ENCODE measurements around the gene HOXA11. TPM values are rescaled to one million over a fixed set of nuclear protein-coding genes. Genes with fewer than 3 reads are reported as not detected.

Gene HOXA11
- total RNA-seq, 3 donors from 2014 or later (not counting 1 experiment from before 2014, with no cell fraction given): not detected

DNA sequence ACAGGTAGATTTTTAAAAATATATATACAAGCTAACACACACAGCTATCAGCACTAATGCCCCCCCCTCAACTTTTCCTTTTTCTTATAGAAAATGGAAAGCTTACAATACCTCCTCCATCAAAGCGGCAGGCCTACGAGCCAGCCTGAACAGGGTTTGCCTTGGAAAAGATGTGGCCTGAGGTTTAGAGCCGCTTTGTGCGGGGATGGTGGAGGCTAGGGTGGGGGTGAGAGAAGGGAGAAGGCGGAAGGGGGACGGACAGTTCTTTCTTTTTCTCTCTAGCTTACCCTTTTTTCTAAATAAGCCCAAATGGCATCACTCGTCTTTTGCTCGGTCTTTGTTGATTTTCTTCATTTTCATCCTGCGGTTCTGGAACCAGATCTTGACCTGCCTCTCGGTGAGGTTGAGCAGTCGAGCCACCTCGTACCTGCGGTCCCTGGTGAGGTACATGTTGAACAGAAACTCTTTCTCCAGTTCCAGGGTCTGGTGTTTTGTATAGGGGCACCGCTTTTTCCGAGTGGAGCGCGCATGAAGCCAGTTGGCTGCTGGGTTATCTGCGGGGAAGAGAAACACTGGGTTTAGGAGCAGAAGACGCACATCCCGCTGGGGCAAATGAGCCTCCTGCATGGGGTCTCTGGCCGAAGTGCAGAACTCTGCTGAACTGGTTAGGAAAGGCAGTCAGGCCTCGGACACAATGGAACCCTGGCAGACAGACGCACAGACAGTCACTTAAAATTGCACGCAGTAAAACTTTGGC lies 21.6 kb downstream of the HOXA11 start:
- Mint-ChIP-seq H3K27me3 (ENCODE audit: low read depth in 2 of 2) (peaks cover 73 to 75% of the 10 kb centered on the region in 2 donors), H3K4me1 (peaks cover 31 to 57% of the 10 kb centered on the region in 2 donors), H3K9me3 (no peaks in the 10 kb centered on the region), H3K4me3 (peak overlapping the region; percentile 52), H3K27ac (peak overlapping the region in 1 of 2 donors; percentile 26), H3K36me3 (peaks cover 2% of the 10 kb centered on the region)
- no peaks in the 10 kb centered on the region for H3K36me3 ChIP-seq (ENCODE audit: control insufficient read depth, insufficient read depth, low read length)
- H3K27ac ChIP-seq (ENCODE audit: low read length): no peak overlapping the region
- intact Hi-C loops (cut with micrococcal nuclease): loop anchor here (2.0 to 10.0 kb wide), 4 partner anchors 21 to 1307 kb away; partner anchors contain the start of genes EVX1 and HOXA11
- peaks cover 75% of the 10 kb centered on the region for H3K27me3 ChIP-seq (ENCODE audit: control insufficient read depth, insufficient read depth, low read length)
- no peak overlapping the region for H3K4me3 ChIP-seq (ENCODE audit: low read length)
- ATAC-seq (no peak), DNase-seq (no peak)
- H3K4me1 ChIP-seq (ENCODE audit: control insufficient read depth, insufficient read depth, low read length): peaks cover 69% of the 10 kb centered on the region
- 39% methylated on average over 21 of the region's 24 CpGs for WGBS (ENCODE audit: insufficient coverage)
- TF ChIP-seq, protein P1, sequence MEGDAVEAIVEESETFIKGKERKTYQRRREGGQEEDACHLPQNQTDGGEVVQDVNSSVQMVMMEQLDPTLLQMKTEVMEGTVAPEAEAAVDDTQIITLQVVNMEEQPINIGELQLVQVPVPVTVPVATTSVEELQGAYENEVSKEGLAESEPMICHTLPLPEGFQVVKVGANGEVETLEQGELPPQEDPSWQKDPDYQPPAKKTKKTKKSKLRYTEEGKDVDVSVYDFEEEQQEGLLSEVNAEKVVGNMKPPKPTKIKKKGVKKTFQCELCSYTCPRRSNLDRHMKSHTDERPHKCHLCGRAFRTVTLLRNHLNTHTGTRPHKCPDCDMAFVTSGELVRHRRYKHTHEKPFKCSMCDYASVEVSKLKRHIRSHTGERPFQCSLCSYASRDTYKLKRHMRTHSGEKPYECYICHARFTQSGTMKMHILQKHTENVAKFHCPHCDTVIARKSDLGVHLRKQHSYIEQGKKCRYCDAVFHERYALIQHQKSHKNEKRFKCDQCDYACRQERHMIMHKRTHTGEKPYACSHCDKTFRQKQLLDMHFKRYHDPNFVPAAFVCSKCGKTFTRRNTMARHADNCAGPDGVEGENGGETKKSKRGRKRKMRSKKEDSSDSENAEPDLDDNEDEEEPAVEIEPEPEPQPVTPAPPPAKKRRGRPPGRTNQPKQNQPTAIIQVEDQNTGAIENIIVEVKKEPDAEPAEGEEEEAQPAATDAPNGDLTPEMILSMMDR (IDR thresholded peaks at IDR 0.05): no peak
- H3K9me3 ChIP-seq (ENCODE audit: control insufficient read depth, insufficient read depth, low read length): no peaks in the 10 kb centered on the region

- no peak overlapping the region for H3K4me3 ChIP-seq (ENCODE audit: low read length)
- Mint-ChIP-seq H3K4me1 (peaks cover 29 to 63% of the 10 kb centered on the region in 2 donors), H3K36me3 (no peaks in the 10 kb centered on the region), H3K4me3 (peak overlapping the region; percentile 22), H3K27me3 (ENCODE audit: low read depth in 2 of 2) (peaks cover 73 to 75% of the 10 kb centered on the region in 2 donors), H3K27ac (no peak overlapping the region), H3K9me3 (no peaks in the 10 kb centered on the region)
- no peak overlapping the region for H3K27ac ChIP-seq (ENCODE audit: low read length)
- DNase-seq (no peak), ATAC-seq (no peak)
- intact Hi-C loops (cut with micrococcal nuclease): loop anchor here (5.0 to 10.0 kb wide), 2 partner anchors 82 to 965 kb away; partner anchors contain the start of gene EVX1
- H3K27me3 ChIP-seq (ENCODE audit: control insufficient read depth, insufficient read depth, low read length): peaks cover 71% of the 10 kb centered on the region
- TF ChIP-seq, protein P1 (IDR thresholded peaks at IDR 0.05): no peak
- H3K9me3 ChIP-seq (ENCODE audit: control insufficient read depth, insufficient read depth, low read length): no peaks in the 10 kb centered on the region
- H3K4me1 ChIP-seq (ENCODE audit: control insufficient read depth, insufficient read depth, low read length): peaks cover 68% of the 10 kb centered on the region
- no peaks in the 10 kb centered on the region for H3K36me3 ChIP-seq (ENCODE audit: control insufficient read depth, insufficient read depth, low read length)
- WGBS (ENCODE audit: insufficient coverage): 61% methylated on average over 4 of the region's 7 CpGs
Observed at GRCh38 chr7:27162561-27163287, 22.3 kb downstream of the HOXA11 start.

DNA sequence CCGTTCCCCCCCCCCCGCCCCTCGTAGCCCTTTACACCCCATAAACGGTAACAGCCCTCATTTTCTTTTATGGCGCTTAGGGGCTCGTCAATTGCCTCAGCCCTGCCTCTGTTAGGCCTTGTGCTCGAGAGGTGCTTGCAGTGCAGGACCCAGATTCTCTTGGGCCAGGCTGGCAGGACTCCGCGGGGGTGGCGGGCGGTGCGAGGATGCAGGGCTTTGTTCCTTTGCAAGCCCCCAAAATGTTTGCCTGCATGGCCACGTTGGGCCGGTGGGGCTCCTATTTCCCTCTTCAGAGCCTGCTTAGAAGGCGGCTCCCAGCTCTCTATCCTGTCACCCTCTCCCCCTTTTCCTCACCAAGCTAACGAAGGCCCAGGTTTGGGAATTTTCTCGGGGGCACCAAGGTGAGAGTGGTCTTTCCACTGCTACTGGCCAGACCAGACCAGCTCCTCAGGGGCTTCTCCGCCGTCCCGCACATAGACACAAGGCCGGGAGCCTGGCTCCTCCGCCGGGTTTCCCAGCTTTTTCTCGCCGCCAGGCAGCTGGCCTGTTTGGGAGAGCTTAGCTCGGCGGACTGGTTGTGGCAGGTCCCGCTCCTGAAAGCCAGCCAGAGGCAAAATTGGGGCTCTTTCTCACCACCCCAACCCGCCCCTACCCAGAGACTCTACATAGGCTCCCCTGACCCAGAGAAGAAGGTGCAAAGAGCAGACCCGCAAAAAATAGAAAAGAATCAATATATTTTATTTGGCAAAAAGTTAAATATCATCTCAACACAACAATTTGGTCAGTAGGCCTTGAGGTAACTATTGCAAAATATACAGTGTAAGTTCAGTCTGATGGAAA lies 23.1 kb downstream of the HOXA11 start:
- H3K27me3 Mint-ChIP-seq (ENCODE audit: low read depth in 2 of 2): peaks cover 69 to 75% of the 10 kb centered on the region in 2 donors
- H3K27ac Mint-ChIP-seq: no peak overlapping the region
- no peaks in the 10 kb centered on the region for H3K36me3 Mint-ChIP-seq
- DNase-seq: peak in 1 of 2 donors; percentile 15
- WGBS (ENCODE audit: insufficient coverage): 44% methylated on average over 26 of the region's 30 CpGs
- H3K4me3 Mint-ChIP-seq: peak overlapping the region; percentile 35
- Histone ChIP-seq H3K36me3 (ENCODE audit: control insufficient read depth, insufficient read depth, low read length) (no peaks in the 10 kb centered on the region), H3K9me3 (ENCODE audit: control insufficient read depth, insufficient read depth, low read length) (no peaks in the 10 kb centered on the region), H3K4me1 (ENCODE audit: control insufficient read depth, insufficient read depth, low read length) (peaks cover 67% of the 10 kb centered on the region), H3K4me3 (ENCODE audit: low read length) (no peak overlapping the region), H3K27me3 (ENCODE audit: control insufficient read depth, insufficient read depth, low read length) (peaks cover 71% of the 10 kb centered on the region), H3K27ac (ENCODE audit: low read length) (no peak overlapping the region)
- H3K4me1 Mint-ChIP-seq: peaks cover 26 to 57% of the 10 kb centered on the region in 2 donors
- no peak for ATAC-seq
- TF ChIP-seq, protein P1 (IDR thresholded peaks at IDR 0.05): no peak
- no peaks in the 10 kb centered on the region for H3K9me3 Mint-ChIP-seq
- intact Hi-C loops (cut with micrococcal nuclease): loop anchor here (1.0 to 10.0 kb wide), 7 partner anchors 11 to 965 kb away; partner anchors contain the start of gene EVX1

All from natural killer cell (primary cell).